ENCODE results near the gene SLC37A1.

SLC37A1 gene

GRCh38 chr21:42608446-42608845 is 94.8 kb downstream of the SLC37A1 start:
- TF ChIP-seq CTCF (IDR thresholded peaks at IDR 0.05) = no peak

GRCh38 chr21:42609811-42610210 is 96.2 kb downstream of the SLC37A1 start:
- no peak for TF ChIP-seq CTCF (IDR thresholded peaks at IDR 0.05)

GRCh38 chr21:42611852-42612251 is 98.2 kb downstream of the SLC37A1 start:
- TF ChIP-seq CTCF (IDR thresholded peaks at IDR 0.05) = no peak

- TF ChIP-seq CTCF (IDR thresholded peaks at IDR 0.05) = no peak
These were observed 98.7 kb downstream of the SLC37A1 start for GRCh38 chr21:42612390-42612789.

GRCh38 chr21:42613756-42614155 is 100.1 kb downstream of the SLC37A1 start:
- TF ChIP-seq CTCF (IDR thresholded peaks at IDR 0.05) = no peak

- no peak for TF ChIP-seq CTCF (IDR thresholded peaks at IDR 0.05)
These were observed 100.7 kb downstream of the SLC37A1 start for GRCh38 chr21:42614396-42614795.

- TF ChIP-seq CTCF (IDR thresholded peaks at IDR 0.05) = no peak
These were observed 101.2 kb downstream of the SLC37A1 start for GRCh38 chr21:42614811-42615351.

GRCh38 chr21:42615924-42616323 is 102.3 kb downstream of the SLC37A1 start:
- TF ChIP-seq CTCF (IDR thresholded peaks at IDR 0.05) = no peak
